ENCODE measurements around the gene FIGNL2. TPM values are rescaled to one million over a fixed set of nuclear protein-coding genes. Genes with fewer than 3 reads are reported as not detected.
A peak's percentile ranks its signal among the peaks of the same experiment; 100 is the strongest.
"Not testable (repeated sequence)": the region's sequence is repeated elsewhere in the genome, so short reads cannot be mapped to it uniquely, and the experiment has no call there.

FIGNL2 gene, protein sequence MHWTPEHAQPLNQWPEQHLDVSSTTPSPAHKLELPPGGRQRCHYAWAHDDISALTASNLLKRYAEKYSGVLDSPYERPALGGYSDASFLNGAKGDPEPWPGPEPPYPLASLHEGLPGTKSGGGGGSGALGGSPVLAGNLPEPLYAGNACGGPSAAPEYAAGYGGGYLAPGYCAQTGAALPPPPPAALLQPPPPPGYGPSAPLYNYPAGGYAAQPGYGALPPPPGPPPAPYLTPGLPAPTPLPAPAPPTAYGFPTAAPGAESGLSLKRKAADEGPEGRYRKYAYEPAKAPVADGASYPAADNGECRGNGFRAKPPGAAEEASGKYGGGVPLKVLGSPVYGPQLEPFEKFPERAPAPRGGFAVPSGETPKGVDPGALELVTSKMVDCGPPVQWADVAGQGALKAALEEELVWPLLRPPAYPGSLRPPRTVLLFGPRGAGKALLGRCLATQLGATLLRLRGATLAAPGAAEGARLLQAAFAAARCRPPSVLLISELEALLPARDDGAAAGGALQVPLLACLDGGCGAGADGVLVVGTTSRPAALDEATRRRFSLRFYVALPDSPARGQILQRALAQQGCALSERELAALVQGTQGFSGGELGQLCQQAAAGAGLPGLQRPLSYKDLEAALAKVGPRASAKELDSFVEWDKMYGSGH
- total RNA-seq = 0.72 TPM

- DNase-seq = no peak
These were observed at the start of gene FIGNL2 for GRCh38 chr12:51848326-51848727. TSS of gene FIGNL2 (minus strand) at chr12:51848718. CDS start at chr12:51822413, 26,305 bp downstream.

- DNase-seq = no peak
These were observed 48.7 kb upstream of the FIGNL2 start for GRCh38 chr12:51897181-51897580.

DNA sequence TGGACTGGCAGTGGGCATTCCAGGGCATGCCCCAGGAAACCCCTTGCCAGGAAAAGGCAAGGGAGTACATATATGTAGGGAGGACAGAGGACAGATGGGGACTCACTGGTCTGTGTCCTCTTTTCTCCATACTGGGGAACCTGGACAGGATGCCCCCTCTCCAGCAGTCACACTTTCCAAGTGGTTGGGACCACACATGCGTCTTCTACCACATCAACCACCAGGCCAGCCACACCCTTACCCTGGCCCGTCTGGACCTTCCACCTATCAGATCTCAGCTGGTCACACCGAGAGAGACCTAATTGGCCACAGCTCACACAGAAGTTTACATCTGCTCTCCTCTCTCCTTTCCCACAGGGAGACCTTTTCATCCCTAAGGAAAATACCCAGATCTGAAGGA is 47.7 kb upstream of the FIGNL2 start:
- DNase-seq = no peak

- no peak for DNase-seq
These were observed 47.0 kb upstream of the FIGNL2 start for GRCh38 chr12:51895378-51896135.

GRCh38 chr12:51893786-51894185 is 45.3 kb upstream of the FIGNL2 start:
- DNase-seq = no peak

- no peak for DNase-seq
These were observed 43.3 kb upstream of the FIGNL2 start for GRCh38 chr12:51891843-51892242.

- DNase-seq = no peak
These were observed 42.1 kb upstream of the FIGNL2 start for GRCh38 chr12:51890511-51891171.

GRCh38 chr12:51890133-51890464 is 41.6 kb upstream of the FIGNL2 start:
- no peak for DNase-seq

DNA sequence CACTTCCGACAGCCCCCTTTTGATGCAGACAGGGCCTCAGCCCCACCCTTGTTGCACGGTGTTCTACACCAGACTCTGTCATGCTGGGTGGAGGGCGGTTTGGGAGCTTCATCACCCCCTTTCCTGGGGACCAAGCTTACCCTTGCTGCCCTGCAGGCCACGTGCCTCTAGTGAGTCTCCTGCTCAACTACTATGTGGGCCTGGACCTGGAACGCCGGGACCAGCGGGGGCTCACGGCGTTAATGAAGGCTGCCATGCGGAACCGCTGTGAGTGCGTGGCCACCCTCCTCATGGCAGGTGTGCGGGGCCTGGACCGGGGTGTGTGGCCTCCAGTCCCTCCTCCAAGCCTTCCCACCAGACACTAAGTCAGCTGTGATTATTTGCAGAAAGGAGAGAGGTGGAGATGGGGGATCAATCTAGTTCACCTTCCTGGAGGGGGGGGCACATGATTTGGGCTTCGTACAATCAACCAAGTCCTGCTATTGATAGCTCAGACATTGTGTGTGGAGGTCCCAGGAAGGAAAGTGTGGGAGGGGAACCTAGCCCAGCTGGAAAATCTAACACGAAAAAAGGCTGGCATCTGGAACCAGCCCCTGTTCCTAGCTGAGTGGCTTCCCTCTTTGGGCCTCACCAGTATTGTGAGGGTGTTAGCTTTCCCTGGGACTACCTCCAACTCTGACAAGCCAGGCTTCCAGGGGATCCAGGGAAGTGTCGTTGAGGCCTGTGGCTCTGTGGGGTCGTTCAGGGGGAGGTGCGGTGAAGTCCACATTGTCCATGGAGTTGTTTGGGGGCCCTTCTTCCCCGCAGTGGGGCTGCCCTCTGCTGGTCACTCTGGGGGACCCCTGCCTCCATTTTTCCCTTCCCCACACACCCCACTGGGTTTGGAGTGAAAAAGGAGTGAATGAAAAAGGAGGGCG is 41.0 kb upstream of the FIGNL2 start:
- peak; percentile 66 for DNase-seq

DNA sequence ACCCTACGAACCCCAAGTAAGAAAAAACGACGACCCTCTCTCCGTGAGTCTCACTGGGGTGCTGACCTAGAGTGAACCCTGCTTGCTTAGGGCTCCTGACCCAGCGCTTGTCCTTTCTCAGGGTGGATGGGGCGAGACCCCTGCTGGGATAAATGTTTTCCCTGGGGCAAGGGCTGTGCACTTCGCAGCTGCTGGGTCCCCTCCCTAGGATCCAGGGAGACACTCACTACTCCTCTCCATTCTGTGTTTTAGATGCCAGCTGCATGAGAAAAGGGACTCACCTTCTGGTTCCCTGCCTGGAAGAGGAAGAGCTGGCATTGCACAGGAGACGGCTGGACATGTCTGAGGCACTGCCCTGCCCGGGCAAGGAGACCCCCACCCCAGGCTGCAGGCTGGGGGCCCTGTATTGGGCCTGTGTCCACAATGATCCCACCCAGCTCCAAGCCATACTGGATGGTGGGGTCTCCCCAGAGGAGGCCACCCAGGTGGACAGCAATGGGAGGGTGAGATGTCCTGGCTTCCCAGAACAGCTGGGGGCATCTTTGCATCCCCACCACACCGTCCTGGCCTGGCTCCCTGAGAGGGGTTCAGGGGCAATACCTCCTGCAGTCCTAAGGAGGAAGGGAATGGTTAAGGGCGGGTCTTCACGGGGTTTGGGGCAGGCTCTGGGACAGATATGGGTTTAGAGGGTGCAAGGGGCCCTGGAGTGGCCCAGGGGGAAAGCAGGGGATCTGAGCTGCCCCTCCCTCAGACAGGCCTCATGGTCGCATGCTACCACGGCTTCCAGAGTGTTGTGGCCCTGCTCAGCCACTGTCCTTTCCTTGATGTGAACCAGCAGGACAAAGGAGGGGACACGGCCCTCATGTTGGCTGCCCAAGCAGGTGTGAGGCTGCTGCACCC is 40.0 kb upstream of the FIGNL2 start:
- no peak for DNase-seq

DNA sequence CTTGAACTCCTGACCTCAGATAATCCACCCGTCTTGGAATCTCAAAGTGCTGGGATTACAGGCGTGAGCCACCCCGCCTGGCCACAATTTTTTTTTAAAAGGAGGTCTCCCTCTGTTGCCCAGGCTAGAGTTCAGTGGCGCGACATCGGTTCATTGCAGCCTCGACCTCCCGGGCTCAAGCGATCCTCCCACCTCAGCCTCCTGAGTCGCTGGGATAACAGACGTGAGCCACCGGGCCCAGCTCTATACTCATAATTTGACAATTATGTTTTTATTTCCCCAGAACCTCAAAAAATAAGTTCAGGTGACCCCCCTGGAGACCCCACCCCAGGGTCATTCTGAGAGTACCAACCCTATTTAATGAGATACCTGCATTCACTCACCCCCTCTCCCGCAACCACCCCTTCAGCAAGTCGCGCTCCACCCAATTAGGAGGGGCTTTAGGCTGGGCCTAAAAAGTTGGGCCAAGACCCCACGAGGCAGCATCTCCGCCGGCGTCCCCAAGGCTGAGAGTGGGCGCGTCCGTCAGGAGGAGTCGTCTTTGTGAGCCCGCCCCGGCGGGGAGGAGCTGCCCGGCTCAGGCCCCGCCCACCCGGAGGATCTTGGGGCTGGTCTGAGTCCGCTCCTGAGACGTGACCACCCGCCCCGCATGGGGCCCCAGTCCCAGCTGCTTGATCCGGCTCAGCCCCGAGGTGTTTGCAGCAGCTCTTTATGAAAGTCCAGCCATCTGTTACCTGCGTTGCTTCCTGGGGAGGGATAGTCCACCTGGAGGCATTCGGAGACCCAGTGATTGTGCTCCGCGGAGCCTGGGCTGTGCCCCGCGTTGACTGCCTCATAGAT is 39.2 kb upstream of the FIGNL2 start, which contains the start of gene ANKRD33:
ANKRD33 (plus strand) TSS at position 628 of the 840 bp plus-strand sequence; CDS start at position 712, 84 bp downstream.
- peak; percentile 53 for DNase-seq

DNA sequence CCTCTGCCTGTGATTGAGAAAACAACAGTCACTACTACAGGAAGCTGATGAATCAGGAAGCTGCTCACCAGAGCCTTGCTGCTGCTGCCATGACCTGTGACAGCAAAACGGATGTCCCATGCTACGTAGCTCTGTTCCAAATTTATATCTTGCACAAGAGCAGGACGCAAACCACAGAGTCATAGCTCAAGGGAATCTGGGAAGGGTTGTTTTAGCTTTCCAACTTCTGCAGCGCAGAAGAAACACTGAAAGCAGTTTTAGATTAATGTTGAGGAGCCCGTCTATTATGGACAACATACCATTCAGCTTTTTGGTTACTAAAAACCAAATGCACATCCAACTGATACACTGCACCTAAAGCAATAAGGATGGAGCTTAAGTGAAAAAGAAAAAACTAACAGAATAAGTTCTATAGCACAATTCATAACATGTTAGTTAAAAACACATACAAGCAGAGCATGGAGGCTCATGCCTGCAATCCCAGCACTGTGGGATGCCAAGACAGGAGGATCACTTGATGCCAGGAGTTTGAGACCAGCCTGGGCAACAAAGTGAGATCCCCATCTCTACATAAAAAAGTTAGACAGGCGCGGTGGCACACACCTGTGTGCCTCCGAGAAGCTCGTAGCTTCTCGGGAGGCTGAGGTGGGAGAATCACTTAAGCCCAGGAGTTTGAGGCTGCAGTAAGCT is 37.6 kb upstream of the FIGNL2 start:
- peak; percentile 76 for DNase-seq

- DNase-seq = not testable (repeated sequence)
These were observed 36.9 kb upstream of the FIGNL2 start for GRCh38 chr12:51885294-51886020.

- DNase-seq = no peak
These were observed 36.2 kb upstream of the FIGNL2 start for GRCh38 chr12:51884676-51885229.

DNA sequence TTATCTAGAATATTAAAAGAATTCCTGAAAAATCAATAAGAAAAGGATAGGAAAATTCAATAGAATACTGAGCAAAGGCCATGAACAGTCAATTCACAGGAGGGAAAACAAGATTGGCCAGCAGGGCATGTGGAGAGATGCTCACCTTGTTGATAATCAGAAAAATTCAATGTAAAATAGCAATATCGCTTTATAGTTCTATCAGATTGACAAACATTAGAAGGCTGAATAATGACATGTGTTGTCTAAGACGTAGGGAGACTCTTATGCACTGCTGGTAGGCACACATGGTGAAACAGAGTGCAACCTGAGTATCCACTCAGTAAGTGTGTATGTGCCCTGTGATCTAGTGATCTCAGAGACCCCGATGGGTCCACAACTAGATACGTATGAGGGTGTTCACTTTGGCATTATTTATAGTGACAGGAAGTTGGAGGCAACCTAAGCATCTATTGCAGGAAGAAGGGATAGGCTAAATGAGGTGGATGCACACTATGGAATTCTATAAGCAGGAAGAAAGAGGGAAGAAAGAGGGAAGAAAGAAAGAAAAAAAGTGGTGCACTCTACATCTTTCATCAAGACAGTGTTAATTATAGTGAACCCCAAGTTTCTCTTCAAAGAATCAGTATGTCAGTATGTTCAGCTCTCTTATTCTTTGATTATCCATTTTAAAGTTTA is 35.6 kb upstream of the FIGNL2 start:
- no peak for DNase-seq

- DNase-seq = no peak
These were observed 34.8 kb upstream of the FIGNL2 start for GRCh38 chr12:51883295-51883694.

DNA sequence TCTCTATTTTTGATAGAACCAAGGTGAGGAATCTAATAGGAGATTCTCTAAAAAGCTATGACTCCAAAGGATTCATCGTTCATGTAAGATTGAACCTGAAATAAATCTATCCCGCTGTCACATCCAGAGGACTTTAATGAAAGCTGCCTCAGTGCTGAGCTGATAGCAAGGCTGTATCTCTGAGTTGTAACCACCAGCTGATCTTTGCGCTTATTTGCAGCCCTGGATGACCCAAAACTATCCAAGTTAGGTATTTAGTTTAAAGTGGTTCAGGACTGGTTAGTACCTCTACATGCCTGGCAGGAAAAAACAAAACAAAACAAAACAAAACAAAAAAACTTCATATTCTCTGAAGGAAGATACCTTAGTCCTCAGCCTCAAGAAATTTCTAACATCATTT is 30.6 kb upstream of the FIGNL2 start:
- no peak for DNase-seq

Measured in tongue (tissue), 2 donors.